AG08395 (cell line): ENCODE data around the gene ABCD4.
A peak's percentile ranks its signal among the peaks of the same experiment; 100 is the strongest.

Source experiments
- DNase-seq: peaks from one replicate; pipeline ENCODE4 v3.0.0; 2012; ENCODE audit warnings: mixed read lengths, low spot score

Gene ABCD4

GRCh38 chr14:74302152-74302628, 544 bp downstream of the ABCD4 start:
- DNase-seq: peak; percentile 72

- no peak for DNase-seq
Measured at GRCh38 chr14:74301594-74302151, 1.1 kb downstream of the ABCD4 start.

- DNase-seq: peak; percentile 47
Measured at GRCh38 chr14:74299061-74299545, 3.6 kb downstream of the ABCD4 start.

- no peak for DNase-seq
Measured at GRCh38 chr14:74297986-74298385, 4.7 kb downstream of the ABCD4 start.

GRCh38 chr14:74296037-74296467, 6.7 kb downstream of the ABCD4 start:
- DNase-seq: no peak

GRCh38 chr14:74293606-74294005, 9.1 kb downstream of the ABCD4 start:
- no peak for DNase-seq

GRCh38 chr14:74292061-74292460, 10.7 kb downstream of the ABCD4 start:
- no peak for DNase-seq

- peak; percentile 22 for DNase-seq
Measured at GRCh38 chr14:74290415-74290814, 12.3 kb downstream of the ABCD4 start.

- no peak for DNase-seq
Measured at GRCh38 chr14:74289801-74290200, 12.9 kb downstream of the ABCD4 start.

GRCh38 chr14:74286736-74287135, 16.0 kb downstream of the ABCD4 start:
- DNase-seq: no peak

- no peak for DNase-seq
Measured at GRCh38 chr14:74281069-74281468, 21.7 kb downstream of the ABCD4 start.

- no peak for DNase-seq
Measured at GRCh38 chr14:74278080-74278479, 24.7 kb downstream of the ABCD4 start.

- DNase-seq: peak; percentile 86
Measured at GRCh38 chr14:74275241-74275841, 27.4 kb downstream of the ABCD4 start.

GRCh38 chr14:74271365-74271764, 31.4 kb downstream of the ABCD4 start:
- no peak for DNase-seq

- DNase-seq: peak; percentile 28
Measured at GRCh38 chr14:74270382-74271177, 32.2 kb downstream of the ABCD4 start.

- no peak for DNase-seq
Measured at GRCh38 chr14:74267588-74267987, 35.1 kb downstream of the ABCD4 start.

GRCh38 chr14:74265301-74265965, 37.3 kb downstream of the ABCD4 start:
- DNase-seq: no peak

GRCh38 chr14:74263921-74264320, 38.8 kb downstream of the ABCD4 start:
- DNase-seq: no peak

GRCh38 chr14:74263181-74263580, 39.6 kb downstream of the ABCD4 start:
- no peak for DNase-seq

- no peak for DNase-seq
Measured at GRCh38 chr14:74262076-74262475, 40.7 kb downstream of the ABCD4 start.

- DNase-seq: no peak
Measured at GRCh38 chr14:74261288-74261687, 41.4 kb downstream of the ABCD4 start.

GRCh38 chr14:74260525-74261233, 42.1 kb downstream of the ABCD4 start:
- no peak for DNase-seq
